ENCODE measurements around the gene DSTN.

The DSTN gene

GRCh38 chr20:17584689-17585088 is 14.8 kb downstream of the DSTN start:
- no peak for DNase-seq

GRCh38 chr20:17586250-17586649 is 16.4 kb downstream of the DSTN start:
- DNase-seq = no peak

GRCh38 chr20:17587148-17587547 is 17.3 kb downstream of the DSTN start:
- no peak for DNase-seq

GRCh38 chr20:17587824-17588223 is 17.9 kb downstream of the DSTN start:
- no peak for DNase-seq

- DNase-seq = no peak
Observed at GRCh38 chr20:17589161-17589834, 19.4 kb downstream of the DSTN start.

GRCh38 chr20:17590245-17590644 is 20.4 kb downstream of the DSTN start:
- DNase-seq = no peak

DNA sequence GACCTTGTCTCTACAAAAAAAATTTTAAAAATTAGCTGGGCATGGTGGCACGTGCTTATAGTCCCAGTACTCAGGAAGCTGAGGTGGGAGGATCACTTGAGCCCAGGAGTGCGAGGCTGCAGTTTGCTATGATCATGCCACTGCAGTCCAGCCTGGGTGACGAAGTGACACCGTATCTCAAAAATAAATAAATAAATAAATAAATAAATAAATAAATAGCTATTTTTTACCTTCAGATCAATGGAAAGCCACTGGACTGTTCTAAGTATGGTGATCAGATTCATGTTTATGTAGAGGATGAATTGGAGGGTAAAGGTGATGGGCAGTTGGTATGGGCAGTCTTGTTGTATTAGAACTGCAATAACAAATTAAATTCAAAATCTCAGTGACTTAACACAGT is 24.0 kb downstream of the DSTN start:
- DNase-seq = no peak

DNA sequence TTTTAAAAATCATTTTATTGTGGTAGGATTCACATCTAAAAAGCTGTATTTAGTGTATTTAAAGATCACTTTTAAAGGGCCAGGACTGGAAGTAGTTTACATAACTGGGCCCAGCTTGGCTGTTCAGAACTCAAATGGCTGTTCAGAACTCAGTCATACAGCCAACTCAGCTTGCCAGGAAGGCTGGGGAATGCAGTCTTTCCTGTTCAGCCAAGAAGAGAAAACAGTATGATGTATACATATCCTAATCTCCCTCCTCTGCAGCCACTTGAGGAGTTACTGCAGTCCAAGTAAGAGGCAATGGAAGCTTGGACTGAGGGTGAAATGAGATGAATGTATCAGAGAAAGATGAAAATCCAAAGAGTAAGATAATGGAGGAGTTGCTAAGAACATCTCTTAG is 24.6 kb downstream of the DSTN start:
- no peak for DNase-seq

DNA sequence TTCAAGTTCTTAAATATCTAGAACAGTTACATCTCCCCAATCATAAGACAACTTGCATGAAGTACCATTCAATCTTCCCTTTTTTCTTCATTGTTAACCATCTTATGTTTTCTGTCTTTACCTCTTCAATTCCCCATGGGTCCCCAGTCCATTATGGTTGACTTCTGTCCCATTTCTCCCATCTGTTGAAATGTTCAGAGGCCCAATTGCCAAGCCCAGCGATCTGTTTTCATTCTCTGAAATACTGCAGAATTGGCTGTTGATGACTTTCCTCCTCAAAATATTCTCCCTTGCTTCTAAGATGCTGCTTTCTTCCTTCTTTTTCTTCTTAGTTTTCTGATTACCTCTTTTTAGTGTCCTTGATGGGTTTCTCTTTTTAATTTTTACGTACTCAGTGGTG is 26.0 kb downstream of the DSTN start:
- DNase-seq = no peak

DNA sequence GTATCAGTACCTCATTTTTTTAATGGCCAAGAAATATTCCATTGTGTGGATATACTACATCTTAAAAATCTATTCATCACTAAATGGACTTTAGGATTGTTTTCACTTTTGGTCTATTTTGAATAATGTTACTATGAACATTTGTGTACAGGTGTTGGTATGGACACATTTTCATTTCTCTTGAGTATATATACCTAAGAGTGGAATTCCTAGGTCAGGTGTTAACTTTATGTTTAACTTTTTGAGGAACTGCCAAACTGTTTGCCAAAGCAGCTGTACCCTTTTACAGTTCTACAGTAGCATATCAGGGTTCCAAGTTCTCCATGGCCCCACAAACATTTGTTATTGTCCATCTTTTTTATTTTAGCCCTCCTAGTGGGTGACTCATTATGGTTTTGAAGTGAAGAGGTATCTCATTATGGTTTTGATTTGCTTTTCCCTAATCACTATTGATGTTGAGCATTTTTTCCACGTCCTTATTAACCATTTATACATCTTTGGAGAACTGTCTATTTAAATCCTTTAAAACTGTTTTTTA is 28.2 kb downstream of the DSTN start:
- no peak for DNase-seq

- DNase-seq = no peak
Observed at GRCh38 chr20:17601957-17602356, 32.1 kb downstream of the DSTN start.

GRCh38 chr20:17602493-17602892 is 32.6 kb downstream of the DSTN start:
- DNase-seq = no peak

DNA sequence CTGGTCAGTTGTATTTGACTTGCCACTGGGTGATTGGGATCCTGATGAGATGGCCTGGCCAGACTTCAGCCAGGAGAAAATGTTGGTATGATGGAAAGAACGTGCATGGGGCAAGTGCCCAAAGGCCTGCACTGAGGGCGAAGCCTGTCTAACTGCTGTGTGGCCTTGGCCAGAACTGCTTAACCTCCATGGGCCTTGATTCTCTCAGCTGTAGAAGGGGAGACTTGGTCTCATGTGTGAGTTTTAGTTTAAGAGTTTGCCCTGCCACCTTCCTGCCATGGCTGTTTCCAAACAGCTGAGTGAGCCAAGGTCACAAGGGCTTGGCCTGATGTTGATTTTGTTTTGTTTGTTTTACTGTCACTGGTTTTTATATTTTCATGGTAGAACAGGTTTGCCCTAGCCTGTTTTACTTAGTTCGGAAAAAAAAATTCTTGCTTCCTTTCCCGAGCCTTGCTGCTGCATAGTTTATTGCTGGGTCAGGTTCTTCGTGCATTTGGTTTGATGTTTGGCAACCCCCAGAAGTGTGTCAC is 35.3 kb downstream of the DSTN start:
- DNase-seq = no peak

GRCh38 chr20:17606001-17606400 is 36.1 kb downstream of the DSTN start:
- DNase-seq = no peak

DNA sequence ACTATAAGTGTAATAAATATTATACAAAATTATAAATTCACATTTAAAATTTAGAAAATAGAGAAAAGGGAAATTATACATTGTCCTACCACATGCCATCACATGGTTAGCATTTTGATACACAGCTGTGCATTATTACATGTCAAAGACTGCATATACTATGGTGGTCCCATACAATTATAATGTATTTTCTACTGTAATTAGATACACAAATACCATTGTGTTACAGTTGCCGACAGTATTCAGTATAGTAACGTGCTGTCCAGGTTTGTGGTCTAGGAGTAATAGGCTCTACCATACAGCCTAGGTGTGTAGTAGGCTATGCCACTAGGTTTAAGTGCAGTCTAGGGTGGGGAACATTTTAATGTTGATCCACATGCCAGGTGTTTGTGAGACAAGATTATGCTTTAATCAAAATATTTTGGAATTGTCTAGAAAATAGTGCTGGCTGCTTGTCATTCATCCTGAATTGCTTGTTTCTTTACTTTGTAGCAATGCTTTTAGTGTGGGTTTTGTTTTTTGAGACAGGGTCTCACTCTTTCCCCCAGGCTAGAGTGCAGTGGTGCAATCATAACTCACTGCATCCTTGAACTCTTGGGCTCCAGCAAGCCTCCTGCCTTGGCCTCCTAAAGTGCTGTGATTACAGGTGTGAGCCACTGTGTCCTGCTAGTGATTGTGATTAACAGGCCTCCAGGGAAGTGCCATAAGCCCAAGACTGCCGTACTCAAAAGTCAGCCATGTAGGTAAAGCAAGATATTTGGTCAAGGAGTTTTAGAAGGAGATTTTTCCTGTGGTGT is 39.0 kb downstream of the DSTN start:
- DNase-seq = no peak

DNA sequence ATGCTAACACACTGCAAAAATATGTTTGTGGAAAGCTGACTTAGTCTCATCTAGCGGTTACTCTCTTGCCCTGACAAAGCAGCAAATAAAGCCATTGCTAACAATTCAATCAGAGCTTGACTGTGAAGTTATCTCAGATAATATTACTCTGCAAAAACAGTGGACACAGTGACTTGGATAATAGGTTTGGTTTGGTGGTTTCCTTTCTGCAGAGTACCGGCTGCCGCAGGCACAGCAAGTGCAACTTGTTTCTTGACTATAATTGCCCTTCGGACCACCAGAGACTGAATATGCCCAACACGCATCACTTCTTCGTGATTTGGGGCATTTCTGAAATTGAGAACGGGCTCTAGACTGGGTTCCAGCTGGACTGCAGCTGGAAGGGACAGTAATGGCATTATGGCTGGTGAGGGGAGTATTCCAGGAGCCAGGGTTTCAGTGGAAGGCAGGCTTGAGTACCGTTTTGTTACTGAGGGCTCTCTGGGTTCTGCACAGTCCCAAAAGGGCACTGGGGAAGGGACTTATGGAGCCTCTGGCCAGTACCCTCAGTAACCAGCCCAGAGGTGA is 40.0 kb downstream of the DSTN start:
- DNase-seq = no peak

DNA sequence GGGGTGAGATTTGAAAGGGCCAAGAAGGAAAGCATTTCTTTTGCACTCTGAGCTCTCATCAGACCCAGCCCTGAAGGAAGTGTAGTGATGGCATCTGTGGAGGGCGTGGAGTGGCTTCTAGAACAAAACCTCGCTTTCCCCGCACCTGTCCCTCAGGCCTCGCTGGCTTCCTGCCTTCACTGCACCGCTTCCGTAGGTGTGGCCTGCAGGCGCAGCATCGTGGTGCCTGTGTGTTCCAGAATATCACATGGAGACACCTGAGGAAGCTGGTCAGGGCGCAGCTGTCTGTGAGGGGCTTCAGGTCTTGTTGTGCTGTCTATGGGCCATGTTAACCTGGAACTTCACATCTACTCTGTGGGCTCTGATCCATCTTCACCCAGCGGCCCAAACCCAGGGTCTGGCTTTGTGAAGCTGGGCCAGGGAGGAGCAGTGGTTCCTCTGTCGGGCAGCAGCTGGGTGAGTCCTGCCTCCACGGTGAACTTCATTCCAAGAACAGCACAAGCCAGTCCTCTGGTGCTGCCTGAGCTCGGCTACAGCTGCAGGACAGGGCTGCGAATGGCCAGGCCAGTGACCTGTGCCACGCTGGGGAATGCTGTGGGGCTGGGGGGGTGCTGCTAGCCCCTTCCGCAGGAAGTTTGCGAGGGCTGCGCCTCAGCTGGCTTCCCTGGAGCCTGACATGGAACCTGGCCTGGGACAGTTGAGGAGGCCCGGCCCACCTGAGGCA is 40.9 kb downstream of the DSTN start:
- no peak for DNase-seq

DNA sequence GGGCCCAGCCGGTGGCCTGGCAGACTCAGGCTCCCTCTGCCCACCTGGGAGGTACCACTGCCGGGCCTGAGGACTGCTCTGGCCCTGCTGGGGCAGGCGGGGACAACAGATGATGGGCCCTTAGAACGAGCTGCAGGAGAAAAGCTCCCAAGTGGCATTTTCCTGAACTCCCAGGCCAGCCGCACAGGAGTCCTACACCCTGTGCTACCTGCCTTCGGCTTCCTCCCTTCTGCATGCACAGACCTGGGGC is 41.3 kb downstream of the DSTN start:
- no peak for DNase-seq

- no peak for DNase-seq
Observed at GRCh38 chr20:17611540-17612286, 41.8 kb downstream of the DSTN start.

DNA sequence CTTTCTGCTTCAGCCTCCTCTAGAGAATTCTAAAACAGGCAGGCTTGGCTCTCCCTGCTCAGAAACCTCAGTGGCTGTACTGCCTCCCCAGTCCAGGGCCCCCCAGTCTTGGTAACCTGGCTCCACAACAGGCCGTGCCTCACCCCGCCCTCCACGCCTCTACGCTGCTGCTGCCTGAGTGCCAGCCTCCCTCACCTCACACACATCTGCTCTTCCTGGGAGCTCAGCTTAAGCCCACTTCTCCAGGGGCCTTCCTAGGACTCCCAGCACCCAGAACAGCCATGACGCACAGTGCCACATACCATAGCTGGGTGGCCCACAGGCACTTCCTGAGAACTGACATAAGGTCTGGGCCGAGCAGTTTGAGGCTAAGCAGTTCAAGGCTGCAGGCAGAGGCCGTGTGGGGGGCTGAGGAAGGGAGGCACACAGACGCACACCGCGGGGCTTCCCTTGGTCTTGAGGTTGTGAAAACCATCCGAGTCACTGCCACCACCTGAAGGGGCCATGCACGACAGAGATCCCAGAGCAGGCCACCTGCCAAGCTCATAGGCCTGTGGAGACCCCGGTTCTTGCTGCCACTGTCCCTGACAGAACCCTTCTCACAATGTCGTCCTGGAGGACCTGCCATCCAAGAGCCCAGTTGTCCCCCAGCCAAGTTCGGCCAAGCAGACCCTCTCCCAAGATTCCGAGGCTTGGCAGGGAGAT is 42.6 kb downstream of the DSTN start:
- no peak for DNase-seq

- DNase-seq = no peak
Observed at GRCh38 chr20:17612992-17613327, 43.1 kb downstream of the DSTN start.

All from NCI-H345 (cell line).